Left renal cortex interstitium (tissue), 4 donors: ENCODE measurements around the gene HBM. TPM values are rescaled to one million over a fixed set of nuclear protein-coding genes. Genes with fewer than 3 reads are reported as not detected.
A peak's percentile ranks its signal among the peaks of the same experiment; 100 is the strongest.
"Not testable (repeated sequence)": the region's sequence is repeated elsewhere in the genome, so short reads cannot be mapped to it uniquely, and the experiment has no call there.

Experiments
- DNase-seq, 4 donors: peaks; one replicate each; pipeline ENCODE4 v3.0.0-alpha.2; 2013; ENCODE audit warnings: low read depth in 4 of 4, low spot score in 2 of 4, missing footprints in 1 of 4
- polyA plus RNA-seq, 4 donors: library from polyadenylated mRNA; unstranded; fragments of 120-200 nt; gene quantifications; one replicate each; pipeline ENCODE4 v1.2.1, GENCODE V29; 2013; ENCODE audit not compliant: insufficient read length in 4 of 4

Gene HBM
- polyA plus RNA-seq, 4 donors, result 1.8 to 7.0 (median 5.7) TPM

GRCh38 chr16:144797-145252 is 21.0 kb upstream of the HBM start:
- no peak for DNase-seq

GRCh38 chr16:146646-147045 is 19.1 kb upstream of the HBM start:
- DNase-seq, result no peak

- DNase-seq, result no peak
Measured at GRCh38 chr16:149024-149660, 16.6 kb upstream of the HBM start.

- DNase-seq, result no peak
Measured at GRCh38 chr16:152141-153128, 13.3 kb upstream of the HBM start, which contains the start of gene HBZ. TSS of gene HBZ (plus strand) at chr16:152644. CDS start at chr16:152910, 266 bp downstream.

GRCh38 chr16:153129-153521 is 12.7 kb upstream of the HBM start:
- not testable (repeated sequence) for DNase-seq

GRCh38 chr16:153550-154216 is 12.1 kb upstream of the HBM start:
- not testable (repeated sequence) for DNase-seq

GRCh38 chr16:154217-155030 is 11.4 kb upstream of the HBM start:
- DNase-seq, result peak in 1 of 4 donors; percentile 37

- DNase-seq, result no peak
Measured at GRCh38 chr16:155031-155398, 10.8 kb upstream of the HBM start.

DNA sequence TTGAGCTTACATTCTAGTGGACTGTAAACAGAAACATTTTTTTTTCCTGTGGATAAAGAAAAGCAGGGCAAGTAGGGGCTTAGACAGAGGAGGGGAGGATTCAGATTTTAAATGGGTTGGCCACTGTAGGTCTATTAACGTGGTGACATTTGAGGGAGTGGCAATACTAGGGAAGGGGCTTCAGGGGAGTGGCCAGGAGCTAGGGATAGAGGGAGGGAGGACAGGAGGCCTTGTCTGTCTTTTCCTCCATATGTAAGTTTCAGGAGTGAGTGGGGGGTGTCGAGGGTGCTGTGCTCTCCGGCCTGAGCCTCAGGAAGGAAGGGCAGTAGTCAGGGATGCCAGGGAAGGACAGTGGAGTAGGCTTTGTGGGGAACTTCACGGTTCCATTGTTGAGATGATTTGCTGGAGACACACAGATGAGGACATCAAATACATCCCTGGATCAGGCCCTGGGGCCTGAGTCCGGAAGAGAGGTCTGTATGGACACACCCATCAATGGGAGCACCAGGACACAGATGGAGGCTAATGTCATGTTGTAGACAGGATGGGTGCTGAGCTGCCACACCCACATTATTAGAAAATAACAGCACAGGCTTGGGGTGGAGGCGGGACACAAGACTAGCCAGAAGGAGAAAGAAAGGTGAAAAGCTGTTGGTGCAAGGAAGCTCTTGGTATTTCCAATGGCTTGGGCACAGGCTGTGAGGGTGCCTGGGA is 6.5 kb upstream of the HBM start:
- no peak for DNase-seq

- DNase-seq, result not testable (repeated sequence)
Measured at GRCh38 chr16:160242-160641, 5.5 kb upstream of the HBM start.

- no peak for DNase-seq
Measured at GRCh38 chr16:160691-161190, 5.0 kb upstream of the HBM start.

DNA sequence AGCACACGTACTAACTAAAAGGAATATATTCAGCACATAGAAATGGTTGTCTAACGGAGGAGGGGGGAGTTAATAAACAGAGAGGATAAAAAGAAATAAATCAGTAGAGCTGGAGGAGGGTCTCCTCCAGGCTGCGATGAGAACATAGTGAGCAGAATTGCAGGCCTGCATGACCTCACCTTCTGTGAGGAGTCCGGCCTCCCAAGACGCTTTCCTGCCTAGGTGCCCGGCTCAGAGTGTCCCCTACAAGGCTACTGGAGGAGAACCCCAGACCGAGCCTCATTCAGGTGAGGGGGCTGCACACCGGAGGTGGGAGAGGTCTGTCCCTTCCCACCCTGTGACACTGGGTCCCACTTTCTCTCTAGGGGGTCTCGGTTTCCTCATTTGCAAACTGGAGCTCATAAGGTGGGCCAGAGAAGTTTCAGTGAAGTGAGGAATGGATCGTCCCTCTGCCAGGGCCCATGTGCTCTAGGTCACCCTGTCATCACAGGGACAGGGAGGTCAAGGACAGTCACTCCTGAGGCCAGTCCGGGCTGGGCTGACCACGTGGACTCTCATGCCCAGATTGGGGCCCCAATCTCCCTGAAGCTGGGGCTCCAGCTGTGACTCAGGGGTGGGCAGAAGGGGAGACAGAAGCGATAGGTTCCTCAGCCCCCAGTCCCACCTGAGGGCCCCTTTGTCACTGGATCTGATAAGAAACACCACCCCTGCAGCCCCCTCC is 3.3 kb upstream of the HBM start:
- no peak for DNase-seq

DNA sequence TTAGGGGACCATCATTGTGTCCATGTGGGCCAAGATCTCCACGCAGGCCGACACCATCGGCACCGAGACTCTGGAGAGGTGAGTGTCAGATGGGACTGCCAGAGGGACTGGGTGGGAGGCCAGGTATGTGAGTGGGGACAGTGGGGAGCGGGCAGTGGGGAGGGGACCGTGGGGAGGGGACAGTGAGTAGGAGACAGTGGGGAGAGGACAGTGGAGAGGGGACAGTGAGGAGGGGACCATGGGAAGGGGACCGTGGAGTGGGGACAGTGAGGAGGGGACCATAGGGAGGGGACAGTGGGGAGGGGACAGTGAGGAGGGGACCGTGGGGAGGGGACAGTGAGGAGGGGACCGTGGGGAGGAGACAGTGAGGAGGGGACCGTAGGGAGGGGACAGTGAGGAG is 2.6 kb upstream of the HBM start:
- not testable (repeated sequence) for DNase-seq

- not testable (repeated sequence) for DNase-seq
Measured at GRCh38 chr16:163696-164095, 2.1 kb upstream of the HBM start.

DNA sequence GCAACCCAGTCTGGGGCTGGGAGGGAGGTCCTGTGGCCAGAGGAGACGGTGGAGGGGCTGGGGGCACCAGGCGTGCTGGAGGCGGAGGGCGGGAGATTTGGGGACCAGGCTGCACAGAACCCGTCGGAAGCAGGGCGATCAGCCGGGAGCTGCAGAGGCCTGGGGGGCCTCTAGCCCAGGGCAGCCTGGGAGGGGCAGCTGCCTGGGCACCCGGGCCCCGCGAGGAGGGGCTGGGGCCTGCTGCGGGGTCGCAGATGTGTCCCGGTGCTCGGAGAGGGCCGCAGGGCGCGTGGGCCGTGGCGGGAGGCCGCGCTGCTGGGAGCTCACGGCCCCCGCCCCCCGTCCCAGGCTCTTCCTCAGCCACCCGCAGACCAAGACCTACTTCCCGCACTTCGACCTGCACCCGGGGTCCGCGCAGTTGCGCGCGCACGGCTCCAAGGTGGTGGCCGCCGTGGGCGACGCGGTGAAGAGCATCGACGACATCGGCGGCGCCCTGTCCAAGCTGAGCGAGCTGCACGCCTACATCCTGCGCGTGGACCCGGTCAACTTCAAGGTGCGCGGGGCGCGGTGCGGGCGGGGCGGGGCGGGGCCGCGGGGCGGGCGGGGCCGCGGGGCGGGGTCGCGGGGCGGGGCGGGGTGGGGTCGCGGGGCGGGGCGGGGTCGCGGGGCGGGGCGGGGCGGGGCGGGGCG is 1.5 kb upstream of the HBM start:
- DNase-seq, result not testable (repeated sequence)

DNA sequence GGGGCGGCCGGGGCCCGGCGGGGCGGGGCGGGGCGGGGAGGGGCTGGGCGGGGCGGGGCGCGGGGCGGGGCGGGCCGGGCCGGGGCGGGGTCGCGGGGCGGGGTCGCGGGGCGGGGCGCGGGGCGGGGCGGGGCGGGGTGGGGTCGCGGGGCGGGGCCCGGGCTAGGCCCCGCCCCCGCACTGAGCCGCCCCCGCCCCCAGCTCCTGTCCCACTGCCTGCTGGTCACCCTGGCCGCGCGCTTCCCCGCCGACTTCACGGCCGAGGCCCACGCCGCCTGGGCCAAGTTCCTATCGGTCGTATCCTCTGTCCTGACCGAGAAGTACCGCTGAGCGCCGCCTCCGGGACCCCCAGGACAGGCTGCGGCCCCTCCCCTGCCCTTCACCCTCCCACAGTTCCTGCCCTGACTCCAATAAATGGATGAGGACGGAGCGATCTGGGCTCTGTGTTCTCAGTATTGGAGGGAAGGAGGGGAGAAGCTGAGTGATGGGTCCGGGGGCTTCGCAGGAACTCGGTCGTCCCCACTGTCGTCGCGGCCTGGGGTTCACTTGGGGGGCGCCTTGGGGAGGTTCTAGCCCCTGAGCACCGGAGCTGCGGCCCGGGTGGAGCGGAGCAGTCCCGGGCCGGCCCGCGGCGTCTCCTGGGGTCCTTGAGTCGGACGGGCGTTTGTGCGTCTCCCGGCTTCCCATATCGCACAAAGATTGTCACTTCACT is 795 bp upstream of the HBM start:
- DNase-seq, result no peak

DNA sequence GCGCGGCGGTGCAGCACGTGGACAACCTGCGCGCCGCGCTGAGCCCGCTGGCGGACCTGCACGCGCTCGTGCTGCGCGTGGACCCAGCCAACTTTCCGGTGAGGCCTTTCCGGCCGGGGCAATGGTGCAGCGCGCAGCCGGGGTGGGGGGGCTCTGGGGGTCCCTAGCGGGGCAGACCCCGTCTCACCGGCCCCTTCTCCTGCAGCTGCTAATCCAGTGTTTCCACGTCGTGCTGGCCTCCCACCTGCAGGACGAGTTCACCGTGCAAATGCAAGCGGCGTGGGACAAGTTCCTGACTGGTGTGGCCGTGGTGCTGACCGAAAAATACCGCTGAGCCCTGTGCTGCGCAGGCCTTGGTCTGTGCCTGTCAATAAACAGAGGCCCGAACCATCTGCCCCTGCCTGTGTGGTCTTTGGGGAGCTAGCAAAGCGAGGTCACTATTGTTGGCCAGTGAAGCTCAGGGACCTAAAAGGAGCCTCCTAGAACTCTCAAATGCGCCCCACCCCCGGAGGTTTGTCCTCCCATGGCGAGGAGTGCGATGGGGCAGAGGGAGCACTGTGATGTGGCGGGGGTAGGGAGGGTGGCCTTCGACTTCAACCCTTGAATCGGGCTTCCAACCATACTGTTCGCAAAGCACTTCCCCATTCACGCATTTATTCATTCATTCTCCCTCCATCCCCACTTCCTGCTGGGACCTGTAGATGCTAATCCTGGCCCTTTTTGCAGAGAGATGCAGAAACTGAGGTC is 770 bp downstream of the HBM start:
- DNase-seq, result no peak
